Stromal cell of bone marrow (primary cell): ENCODE measurements around the gene DCHS1.

Experiments
- DNase-seq: peaks from one replicate; pipeline ENCODE4 v3.0.0-alpha.2; 2012; ENCODE audit warnings: low read depth

The DCHS1 gene

GRCh38 chr11:6610591-6610990, 45.0 kb downstream of the DCHS1 start:
- no peak for DNase-seq

- DNase-seq = no peak
These were observed 46.0 kb downstream of the DCHS1 start for GRCh38 chr11:6609502-6610015.

GRCh38 chr11:6608726-6609501, 46.7 kb downstream of the DCHS1 start:
- no peak for DNase-seq

- no peak for DNase-seq
These were observed 47.6 kb downstream of the DCHS1 start for GRCh38 chr11:6608011-6608410.

GRCh38 chr11:6607190-6607795, 48.3 kb downstream of the DCHS1 start:
- DNase-seq = no peak

- peak; percentile 82 for DNase-seq
These were observed 49.0 kb downstream of the DCHS1 start for GRCh38 chr11:6606471-6607189.

GRCh38 chr11:6604790-6605189, 50.8 kb downstream of the DCHS1 start:
- DNase-seq = no peak

- peak; percentile 65 for DNase-seq
These were observed 51.5 kb downstream of the DCHS1 start for GRCh38 chr11:6604081-6604626.

- DNase-seq = peak; percentile 86
These were observed 52.1 kb downstream of the DCHS1 start, which contains the start of the genes ILK and RRP8 for GRCh38 chr11:6603287-6604080. ILK (plus strand) TSS chr11:6603774; CDS start chr11:6604272, 498 bp downstream. RRP8 (minus strand) TSS chr11:6603616; CDS start chr11:6603502, 114 bp downstream.

GRCh38 chr11:6602096-6602940, 53.3 kb downstream of the DCHS1 start:
- no peak for DNase-seq

GRCh38 chr11:6601041-6601461, 54.6 kb downstream of the DCHS1 start:
- DNase-seq = no peak

- no peak for DNase-seq
These were observed 55.7 kb downstream of the DCHS1 start for GRCh38 chr11:6599881-6600390.

- no peak for DNase-seq
These were observed 56.2 kb downstream of the DCHS1 start for GRCh38 chr11:6599449-6599848.

GRCh38 chr11:6598555-6598954, 57.1 kb downstream of the DCHS1 start:
- no peak for DNase-seq

- DNase-seq = no peak
These were observed 59.3 kb downstream of the DCHS1 start for GRCh38 chr11:6596239-6596877.

- DNase-seq = no peak
These were observed 61.4 kb downstream of the DCHS1 start for GRCh38 chr11:6594142-6594768.

GRCh38 chr11:6588018-6588417, 67.6 kb downstream of the DCHS1 start:
- DNase-seq = no peak

GRCh38 chr11:6587360-6587953, 68.2 kb downstream of the DCHS1 start:
- no peak for DNase-seq
